H9 (cell line): ENCODE results near the gene SACM1L. TPM values are rescaled to one million over a fixed set of nuclear protein-coding genes. Genes with fewer than 3 reads are reported as not detected.
A peak's percentile ranks its signal among the peaks of the same experiment; 100 is the strongest.

Experiments used
- DNase-seq: peaks from one replicate; pipeline ENCODE4 v3.0.0-alpha.2; 2017
- H2AFZ ChIP-seq: one replicate; pipeline ENCODE4 v1.6.1; 2013; ENCODE audit warnings: mild to moderate bottlenecking, low read length, control low read depth, moderate library complexity
- H2AK5ac ChIP-seq: 2 replicates; pipeline ENCODE4 v1.6.1; 2013; ENCODE audit warnings: low read length, control low read depth, mixed read lengths; ENCODE audit not compliant: insufficient read length
- H2BK120ac ChIP-seq: one replicate; pipeline ENCODE4 v1.6.1; 2013; ENCODE audit warnings: low read depth, mild to moderate bottlenecking, low read length, control low read depth, inconsistent platforms; ENCODE audit not compliant: poor library complexity, severe bottlenecking
- H2BK12ac ChIP-seq: 2 replicates; pipeline ENCODE4 v1.6.1; 2013; ENCODE audit warnings: low read length, control low read depth, mixed read lengths, low read depth; ENCODE audit not compliant: insufficient read length
- H2BK15ac ChIP-seq: 2 replicates; pipeline ENCODE4 v1.6.1; 2013; ENCODE audit warnings: low read depth, low read length, control low read depth
- H2BK20ac ChIP-seq: one replicate; pipeline ENCODE4 v1.6.1; 2013; ENCODE audit warnings: low read depth, mild to moderate bottlenecking, low read length, control low read depth, inconsistent platforms; ENCODE audit not compliant: poor library complexity, severe bottlenecking
- H2BK5ac ChIP-seq: 2 replicates; pipeline ENCODE4 v1.6.1; 2013; ENCODE audit warnings: low read length, control low read depth, mixed read lengths; ENCODE audit not compliant: insufficient read length
- H3K14ac ChIP-seq: 2 replicates; pipeline ENCODE4 v1.6.1; 2013; ENCODE audit warnings: low read length, control low read depth; ENCODE audit not compliant: insufficient read depth
- H3K18ac ChIP-seq: 2 replicates; pipeline ENCODE4 v1.6.1; 2013; ENCODE audit warnings: low read depth, mild to moderate bottlenecking, mixed read lengths, low read length, control low read depth; ENCODE audit not compliant: insufficient read length
- H3K23ac ChIP-seq: 2 replicates; pipeline ENCODE4 v1.6.1; 2013; ENCODE audit warnings: low read length, control low read depth, mixed read lengths, low read depth; ENCODE audit not compliant: insufficient read length
- H3K23me2 ChIP-seq: 2 replicates; pipeline ENCODE4 v1.6.1; 2013; ENCODE audit warnings: low read depth, mild to moderate bottlenecking, mixed read lengths, low read length, control low read depth; ENCODE audit not compliant: insufficient read length, poor library complexity, severe bottlenecking
- H3K27ac ChIP-seq: 2 replicates; pipeline ENCODE4 v1.5.1; 2013; ENCODE audit warnings: low read length, control low read depth, mixed read lengths, low read depth; ENCODE audit not compliant: insufficient read length
- H3K27me3 ChIP-seq: 2 replicates; pipeline ENCODE4 v1.6.1; 2013; ENCODE audit warnings: low read length, control low read depth, inconsistent platforms; ENCODE audit not compliant: insufficient read depth
- H3K4ac ChIP-seq: 2 replicates; pipeline ENCODE4 v1.6.1; 2013; ENCODE audit warnings: low read depth, mild to moderate bottlenecking, control low read depth, inconsistent platforms, low read length, moderate library complexity
- H3K4me1 ChIP-seq: 2 replicates; pipeline ENCODE4 v1.6.1; 2013; ENCODE audit warnings: low read length, control low read depth, inconsistent platforms; ENCODE audit not compliant: insufficient read depth
- H3K4me2 ChIP-seq: 2 replicates; pipeline ENCODE4 v1.6.1; 2013; ENCODE audit warnings: low read length, control low read depth, mixed read lengths; ENCODE audit not compliant: insufficient read length, insufficient read depth
- H3K56ac ChIP-seq: 2 replicates; pipeline ENCODE4 v1.6.1; 2013; ENCODE audit warnings: low read depth, mild to moderate bottlenecking, mixed read lengths, low read length, control low read depth; ENCODE audit not compliant: insufficient read length
- H3K79me1 ChIP-seq: 2 replicates; pipeline ENCODE4 v1.6.1; 2013; ENCODE audit warnings: low read depth, mild to moderate bottlenecking, moderate library complexity, low read length, control low read depth, inconsistent platforms; ENCODE audit not compliant: insufficient read depth, poor library complexity, severe bottlenecking
- H3K79me2 ChIP-seq: 2 replicates; pipeline ENCODE4 v1.6.1; 2013; ENCODE audit warnings: low read length, control low read depth, inconsistent platforms; ENCODE audit not compliant: insufficient read depth
- H3K9ac ChIP-seq: 2 replicates; pipeline ENCODE4 v1.6.1; 2013; ENCODE audit warnings: low read length, control low read depth, mixed read lengths; ENCODE audit not compliant: insufficient read length; ENCODE audit errors: extremely low read depth
- H3K9me3 ChIP-seq: one replicate; pipeline ENCODE4 v1.6.1; 2013; ENCODE audit warnings: low read depth, low read length, inconsistent platforms; ENCODE audit not compliant: control insufficient read depth
- H3T11ph ChIP-seq: one replicate; pipeline ENCODE4 v1.6.1; 2013; ENCODE audit warnings: mild to moderate bottlenecking, low read length, control low read depth, inconsistent platforms
- H4K20me1 ChIP-seq: one replicate; pipeline ENCODE4 v1.6.1; 2013; ENCODE audit not compliant: control insufficient read depth, insufficient read length, insufficient read depth
- H4K5ac ChIP-seq: 2 replicates; pipeline ENCODE4 v1.6.1; 2013; ENCODE audit warnings: low read depth, mild to moderate bottlenecking, mixed read lengths, low read length, control low read depth; ENCODE audit not compliant: insufficient read length
- H4K8ac ChIP-seq: replicated peaks from 2 replicates; pipeline ENCODE4 v1.6.1; 2013; ENCODE audit warnings: low read length, control low read depth, mixed read lengths, low read depth; ENCODE audit not compliant: insufficient read length
- H4K91ac ChIP-seq: 2 replicates; pipeline ENCODE4 v1.6.1; 2013; ENCODE audit warnings: low read depth, mild to moderate bottlenecking, moderate library complexity, mixed read lengths, low read length, control low read depth; ENCODE audit not compliant: insufficient read length
- H3K27ac Mint-ChIP-seq, 3 experiments: 2 replicates in 2 of 3; 3 replicates in 1 of 3; pipeline ENCODE4 v1.8.0; 2020 to 2021; ENCODE audit warnings: mixed read lengths in 3 of 3, mild to moderate bottlenecking in 1 of 3, moderate library complexity in 1 of 3
- H3K27me3 Mint-ChIP-seq: 2 replicates; pipeline ENCODE4 v1.8.0; 2021; ENCODE audit warnings: low read depth, mild to moderate bottlenecking, moderate library complexity, mixed read lengths
- H3K36me3 Mint-ChIP-seq, 3 experiments: 2 replicates in 2 of 3; 3 replicates in 1 of 3; pipeline ENCODE4 v1.8.0; 2020 to 2021; ENCODE audit warnings: low read depth in 3 of 3, mixed read lengths in 3 of 3; ENCODE audit not compliant: insufficient read depth in 1 of 3
- H3K4me1 Mint-ChIP-seq, 2 experiments: 2 replicates each; pipeline ENCODE4 v1.8.0; 2020; ENCODE audit warnings: mixed read lengths in 2 of 2
- H3K4me3 Mint-ChIP-seq, 2 experiments: 2 replicates in 1 of 2; 3 replicates in 1 of 2; pipeline ENCODE4 v1.8.0; 2020 to 2021; ENCODE audit warnings: mild to moderate bottlenecking in 2 of 2, mixed read lengths in 2 of 2, moderate library complexity in 1 of 2
- H3K9me3 Mint-ChIP-seq, 2 experiments: 2 replicates in 1 of 2; 3 replicates in 1 of 2; pipeline ENCODE4 v1.8.0; 2020; ENCODE audit warnings: mild to moderate bottlenecking in 2 of 2, mixed read lengths in 2 of 2, moderate library complexity in 1 of 2
- WGBS: extraction: QIAGEN DNeasy Blood & Tissue Kit; methylation state at CpG from one replicate; pipeline ENCODE4 v1.1.7; 2013; ENCODE audit warnings: missing lambda C conversion rate, low lambda C conversion rate, mixed read lengths; ENCODE audit not compliant: insufficient read length; ENCODE audit errors: extremely low coverage; 5-methylcytosine and 5-hydroxymethylcytosine counted together
- total RNA-seq: library from RNA; stranded (reverse); gene quantifications from 2 replicates; pipeline ENCODE4 v1.2.1, GENCODE V29; 2021
- TF ChIP-seq, protein P1 (sequence below): fragments of 200-600 bp; sonication (generic); conservative IDR thresholded peaks from 3 replicates; pipeline ENCODE4 v1.8.0; 2021; ENCODE audit warnings: antibody characterized with exemption, mild to moderate bottlenecking

Gene SACM1L
- total RNA-seq, 1 experiment from 2014 or later: 52.8 TPM

DNA sequence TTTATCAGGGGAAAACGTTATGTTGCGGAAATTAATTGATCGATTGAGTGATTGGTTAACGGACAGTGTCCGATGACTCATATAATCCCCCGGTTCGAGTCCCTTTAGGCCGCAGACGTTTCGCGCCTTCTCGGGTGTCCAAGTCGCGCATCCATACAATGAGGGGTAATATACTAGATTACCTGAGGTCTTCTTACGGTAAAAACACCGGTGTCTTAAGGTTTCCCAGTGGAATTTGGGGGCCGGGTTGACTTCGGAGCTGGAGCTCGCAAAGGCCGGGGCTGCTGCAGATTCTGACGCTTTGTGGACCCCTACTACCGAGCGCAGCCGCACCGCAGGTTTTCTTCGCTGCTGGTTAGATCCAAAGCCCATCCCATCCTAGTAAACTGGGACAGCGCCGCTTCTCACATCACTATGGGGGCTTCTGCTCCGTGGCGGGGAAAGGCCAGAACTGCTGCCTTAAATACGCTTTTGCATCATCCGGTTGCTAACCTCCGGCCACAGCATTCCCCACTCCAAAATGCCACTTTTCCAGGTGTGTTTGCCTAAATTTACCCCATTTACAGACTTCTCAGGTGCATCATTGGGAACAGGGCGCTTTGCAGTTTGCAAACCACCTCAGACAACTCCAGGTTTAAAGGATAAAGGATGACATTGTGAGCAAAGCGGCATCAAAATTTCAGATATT is 858 bp upstream of the SACM1L start:
- no peak overlapping the region for H2BK120ac ChIP-seq
- no peaks in the 10 kb centered on the region for H3K9me3 ChIP-seq
- TF ChIP-seq, protein P1, sequence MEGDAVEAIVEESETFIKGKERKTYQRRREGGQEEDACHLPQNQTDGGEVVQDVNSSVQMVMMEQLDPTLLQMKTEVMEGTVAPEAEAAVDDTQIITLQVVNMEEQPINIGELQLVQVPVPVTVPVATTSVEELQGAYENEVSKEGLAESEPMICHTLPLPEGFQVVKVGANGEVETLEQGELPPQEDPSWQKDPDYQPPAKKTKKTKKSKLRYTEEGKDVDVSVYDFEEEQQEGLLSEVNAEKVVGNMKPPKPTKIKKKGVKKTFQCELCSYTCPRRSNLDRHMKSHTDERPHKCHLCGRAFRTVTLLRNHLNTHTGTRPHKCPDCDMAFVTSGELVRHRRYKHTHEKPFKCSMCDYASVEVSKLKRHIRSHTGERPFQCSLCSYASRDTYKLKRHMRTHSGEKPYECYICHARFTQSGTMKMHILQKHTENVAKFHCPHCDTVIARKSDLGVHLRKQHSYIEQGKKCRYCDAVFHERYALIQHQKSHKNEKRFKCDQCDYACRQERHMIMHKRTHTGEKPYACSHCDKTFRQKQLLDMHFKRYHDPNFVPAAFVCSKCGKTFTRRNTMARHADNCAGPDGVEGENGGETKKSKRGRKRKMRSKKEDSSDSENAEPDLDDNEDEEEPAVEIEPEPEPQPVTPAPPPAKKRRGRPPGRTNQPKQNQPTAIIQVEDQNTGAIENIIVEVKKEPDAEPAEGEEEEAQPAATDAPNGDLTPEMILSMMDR: 0 out of 3 replicates have a peak, but pooled peaks have one; percentile 16
- peaks cover 33% of the 10 kb centered on the region for H3K79me2 ChIP-seq
- H3K27ac ChIP-seq: no peak overlapping the region
- peaks cover 12% of the 10 kb centered on the region; the same call in 1 of the 2 replicates for H3K4me1 ChIP-seq
- peak overlapping the region; percentile 9; the same call in 1 of the 2 replicates for H3K14ac ChIP-seq
- H3K4me2 ChIP-seq: peak overlapping the region; percentile 67
- peak overlapping the region; percentile 91 to 98 (median 97) for H3K27ac Mint-ChIP-seq
- peaks cover 52 to 53% of the 10 kb centered on the region in 2 experiments for H3K4me1 Mint-ChIP-seq
- H3K18ac ChIP-seq: peak overlapping the region; percentile 47
- H3K79me1 ChIP-seq: peaks cover 5% of the 10 kb centered on the region
- H3K23me2 ChIP-seq: peaks cover 6% of the 10 kb centered on the region
- H2BK20ac ChIP-seq: no peak overlapping the region
- H4K91ac ChIP-seq: no peak overlapping the region
- no peak overlapping the region for H3K56ac ChIP-seq
- H3K23ac ChIP-seq: no peak overlapping the region
- no peak overlapping the region for H4K8ac ChIP-seq
- peaks cover 3 to 4% of the 10 kb centered on the region in 2 experiments; a peak in 4 of 5 replicates for H3K9me3 Mint-ChIP-seq
- peaks cover 3% of the 10 kb centered on the region for H3K27me3 Mint-ChIP-seq
- H3K36me3 Mint-ChIP-seq: peaks cover 8 to 13% (median 11%) of the 10 kb centered on the region in 3 experiments
- H2BK12ac ChIP-seq: no peak overlapping the region
- WGBS: no CpG with 5 or more reads among the region's 35 CpGs
- no peak overlapping the region for H2BK15ac ChIP-seq
- H4K5ac ChIP-seq: no peak overlapping the region
- no peak overlapping the region for H2BK5ac ChIP-seq
- H3K4me3 Mint-ChIP-seq: peak overlapping the region; percentile 82 to 89
- no peaks in the 10 kb centered on the region for H3K27me3 ChIP-seq
- H3K4ac ChIP-seq: no peak overlapping the region
- H3T11ph ChIP-seq: no peak overlapping the region
- peak overlapping the region; percentile 17 for H2AFZ ChIP-seq
- peak overlapping the region; percentile 63 for H3K9ac ChIP-seq
- peak; percentile 74 for DNase-seq
- no peak overlapping the region for H2AK5ac ChIP-seq
- H4K20me1 ChIP-seq: no peaks in the 10 kb centered on the region
